Muscle of leg (tissue), 11 donors: ENCODE measurements around the gene FFAR2. TPM values are rescaled to one million over a fixed set of nuclear protein-coding genes. Genes with fewer than 3 reads are reported as not detected.
A peak's percentile ranks its signal among the peaks of the same experiment; 100 is the strongest.

Source experiments
- DNase-seq: peaks from one replicate; pipeline ENCODE4 v3.0.0; 2013
- H3K27ac ChIP-seq: one replicate; pipeline ENCODE4 v1.5.1; 2013; ENCODE audit warnings: mild to moderate bottlenecking, low read length, control low read depth
- H3K27me3 ChIP-seq: one replicate; pipeline ENCODE4 v1.6.1; 2013; ENCODE audit warnings: low read length; ENCODE audit not compliant: control insufficient read depth, insufficient read depth
- H3K36me3 ChIP-seq: one replicate; pipeline ENCODE4 v1.6.1; 2013; ENCODE audit warnings: low read length; ENCODE audit not compliant: control insufficient read depth, insufficient read depth
- H3K4me1 ChIP-seq: one replicate; pipeline ENCODE4 v1.6.1; 2013; ENCODE audit warnings: low read length; ENCODE audit not compliant: control insufficient read depth, insufficient read depth
- H3K4me3 ChIP-seq: one replicate; pipeline ENCODE4 v1.5.1; 2013; ENCODE audit warnings: low read length, control low read depth
- H3K9me3 ChIP-seq: replicated peaks from 2 replicates; pipeline ENCODE4 v1.6.1; 2013; ENCODE audit warnings: low read depth, low read length; ENCODE audit not compliant: control insufficient read depth
- WGBS: methylation state at CpG from one replicate; pipeline ENCODE4 v1.1.5; 2013; ENCODE audit warnings: missing lambda C conversion rate; ENCODE audit not compliant: insufficient coverage; 5-methylcytosine and 5-hydroxymethylcytosine counted together
- polyA plus RNA-seq, 8 donors: library from polyadenylated mRNA; unstranded; fragments of 120-200 nt; gene quantifications; one replicate each; pipeline versions ENCODE4 v1.2.1 to v1.2.3, GENCODE V29; 2013; ENCODE audit warnings: inconsistent platforms in 1 of 8, low replicate concordance in 1 of 8; ENCODE audit not compliant: insufficient read length in 8 of 8, insufficient read depth in 1 of 8
- total RNA-seq: library from RNA; stranded (reverse); fragments of 120-200 nt; gene quantifications from one replicate; pipeline ENCODE4 v1.2.4, GENCODE V29; 2013

Gene FFAR2
- total and polyA plus RNA-seq, 9 donors, result 0.10 to 0.73 (median 0.23) TPM; not detected in 1

DNA sequence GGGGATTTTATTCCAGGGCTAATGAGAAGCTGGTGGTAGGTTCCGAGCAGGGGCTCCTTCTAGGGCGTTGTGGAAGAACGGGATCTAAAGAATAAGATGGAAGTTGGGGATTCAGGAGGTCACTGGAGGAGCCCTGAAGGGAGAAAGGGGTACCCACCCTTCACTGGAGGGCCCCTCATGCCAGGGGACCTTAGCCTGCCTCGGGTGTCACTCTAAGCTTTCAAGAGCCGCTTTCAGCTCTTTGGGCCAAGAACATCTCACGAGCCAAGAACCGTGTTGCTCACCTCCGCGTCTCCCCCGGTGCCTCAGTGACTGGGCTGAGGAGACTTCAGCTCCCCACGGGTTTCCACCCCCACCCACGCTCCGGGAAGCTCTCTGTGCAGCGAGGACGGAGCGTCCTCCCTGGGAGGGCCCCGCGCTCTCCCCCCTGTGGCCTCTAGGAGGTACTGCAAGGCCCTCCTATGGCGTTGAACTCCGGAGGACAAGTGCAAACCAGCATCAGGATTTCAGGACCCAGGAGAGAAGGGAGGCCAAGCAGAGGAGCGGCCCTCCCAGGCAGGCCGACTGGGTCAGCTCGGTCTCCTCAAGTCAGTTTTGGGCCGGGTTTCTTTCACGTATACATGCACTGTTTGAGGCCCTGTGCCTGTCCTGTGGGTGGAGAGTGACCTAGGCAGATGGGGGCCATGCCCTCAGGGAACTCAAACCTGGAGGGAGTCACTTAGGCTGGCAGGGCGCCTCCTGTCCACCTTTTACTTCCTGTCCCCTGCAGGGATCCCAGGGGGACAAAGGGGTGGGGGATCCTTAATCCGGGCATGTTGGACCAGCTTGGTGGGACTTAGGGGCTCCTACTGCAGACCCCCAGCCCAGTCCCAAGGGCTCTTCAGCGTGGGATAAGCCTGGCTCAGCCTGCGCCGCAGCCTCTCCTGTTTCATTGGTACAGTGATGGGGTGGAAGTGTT lies 47.3 kb downstream of the FFAR2 start:
- WGBS, result 9% methylated on average over 21 of the region's 30 CpGs
- Histone ChIP-seq H3K4me3 (no peak overlapping the region), H3K36me3 (no peaks in the 10 kb centered on the region)

DNA sequence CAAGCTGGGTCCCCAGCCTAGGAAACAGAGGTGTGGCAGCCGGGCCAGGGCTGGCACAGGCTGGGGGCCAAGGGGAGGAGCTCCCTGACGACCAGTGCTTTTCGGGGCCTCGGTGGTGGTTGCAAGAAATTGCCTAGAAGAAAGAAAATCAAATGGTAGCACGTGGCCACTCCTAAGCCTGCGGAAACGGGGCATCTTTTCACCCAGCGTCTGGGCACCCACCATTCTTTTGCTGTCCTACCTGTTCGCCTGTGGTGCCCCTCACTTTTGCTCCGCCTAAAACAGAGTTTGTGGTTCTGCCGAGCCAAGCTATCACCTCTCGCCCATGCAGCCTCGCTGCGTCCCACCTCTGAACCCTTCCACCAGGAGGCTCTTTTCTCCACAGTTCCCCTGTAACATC lies 49.3 kb downstream of the FFAR2 start:
- H3K36me3 ChIP-seq, result no peaks in the 10 kb centered on the region
- H3K27me3 ChIP-seq, result peaks cover 4% of the 10 kb centered on the region
- no peak overlapping the region for H3K27ac ChIP-seq
- DNase-seq, result no peak
- no peaks in the 10 kb centered on the region for H3K9me3 ChIP-seq
- 79% methylated on average over 14 of the region's 14 CpGs for WGBS
- no peak overlapping the region for H3K4me3 ChIP-seq
- peaks cover 5% of the 10 kb centered on the region for H3K4me1 ChIP-seq

More for the DNA sequence above, 47.3 kb downstream of the FFAR2 start:
- peaks cover 5% of the 10 kb centered on the region for H3K4me1 ChIP-seq
- DNase-seq, result peak; percentile 66
- H3K27ac ChIP-seq, result no peak overlapping the region
- H3K27me3 ChIP-seq, result peaks cover 4% of the 10 kb centered on the region
- no peaks in the 10 kb centered on the region for H3K9me3 ChIP-seq

DNA sequence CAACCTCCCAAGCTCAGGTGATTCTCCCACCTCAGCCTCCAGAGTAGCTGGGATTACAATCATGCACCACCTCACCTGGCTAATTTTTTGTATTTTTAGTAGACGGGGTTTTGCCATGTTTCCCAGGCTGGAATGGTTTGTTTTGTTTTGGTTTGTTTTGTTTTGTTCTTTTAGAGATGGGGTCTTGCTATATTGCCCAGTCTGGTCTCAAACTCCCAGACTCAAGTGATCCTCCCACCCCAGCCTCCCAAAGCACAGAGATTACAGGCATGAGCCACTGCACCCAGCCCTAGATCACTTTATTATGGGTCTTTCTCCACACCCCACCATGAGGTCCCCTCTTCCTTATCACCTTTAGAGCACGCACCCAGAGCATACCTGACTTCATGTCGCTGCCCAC lies 50.2 kb downstream of the FFAR2 start:
- Histone ChIP-seq H3K4me1 (peaks cover 5% of the 10 kb centered on the region), H3K36me3 (no peaks in the 10 kb centered on the region), H3K27ac (no peak overlapping the region), H3K9me3 (no peaks in the 10 kb centered on the region), H3K4me3 (no peak overlapping the region), H3K27me3 (peaks cover 4% of the 10 kb centered on the region)
- no peak for DNase-seq
- WGBS, result 100% methylated on average over 1 of the region's 3 CpGs

DNA sequence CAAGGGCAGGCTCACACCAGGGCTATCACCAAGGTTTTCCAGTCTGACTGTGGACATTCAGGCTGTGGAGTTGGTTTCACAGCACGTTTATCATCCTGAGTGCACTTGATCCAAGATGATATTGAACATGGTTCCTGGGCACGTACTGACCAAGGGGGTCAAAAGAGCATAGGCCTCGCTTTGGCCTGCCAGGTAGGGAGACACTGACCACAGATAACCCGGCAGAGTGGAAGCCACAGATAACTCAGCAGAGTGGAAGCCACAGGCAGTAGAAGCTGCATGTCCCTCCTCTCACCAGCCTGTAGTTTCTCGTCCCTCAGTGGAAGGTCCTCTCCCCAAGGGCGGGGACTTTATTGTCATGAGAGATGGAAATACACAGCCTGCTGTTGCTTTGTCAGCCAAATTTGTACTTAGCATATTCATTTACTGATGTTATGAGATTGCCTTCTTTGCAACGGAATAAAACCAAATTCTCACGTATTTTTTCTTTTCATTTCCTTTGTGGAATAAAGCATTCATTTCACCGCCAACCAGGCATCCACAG lies 51.0 kb downstream of the FFAR2 start:
- Histone ChIP-seq H3K36me3 (no peaks in the 10 kb centered on the region), H3K9me3 (no peaks in the 10 kb centered on the region), H3K4me3 (no peak overlapping the region), H3K4me1 (peaks cover 5% of the 10 kb centered on the region), H3K27ac (no peak overlapping the region), H3K27me3 (peaks cover 4% of the 10 kb centered on the region)
- 83% methylated on average over 5 of the region's 9 CpGs for WGBS
- DNase-seq, result no peak

DNA sequence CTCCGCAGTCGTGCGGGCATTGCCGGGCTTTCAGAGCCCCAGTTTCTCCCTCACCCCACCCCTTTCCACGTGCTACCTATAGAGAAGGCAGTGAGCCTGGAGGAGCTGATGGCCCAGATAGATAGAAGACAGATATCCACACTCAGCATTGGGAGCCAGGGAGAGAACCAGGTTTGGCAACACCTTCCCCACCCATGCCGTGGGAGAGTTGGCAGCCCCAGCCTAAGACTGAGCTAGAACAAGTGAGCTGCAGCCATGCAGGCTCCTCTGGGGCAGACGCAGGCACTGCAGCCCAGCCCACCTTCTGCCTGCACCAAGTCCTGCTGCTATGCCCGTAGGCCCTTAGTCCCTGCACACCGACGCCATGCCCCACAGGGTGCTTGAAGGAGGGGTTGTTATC lies 52.6 kb downstream of the FFAR2 start:
- Histone ChIP-seq H3K9me3 (no peaks in the 10 kb centered on the region), H3K27ac (no peak overlapping the region), H3K27me3 (peaks cover 7% of the 10 kb centered on the region), H3K4me1 (no peaks in the 10 kb centered on the region), H3K36me3 (no peaks in the 10 kb centered on the region), H3K4me3 (no peak overlapping the region)
- 100% methylated on average over 1 of the region's 10 CpGs for WGBS
- DNase-seq, result no peak

Other genes starting within 250 kb of the FFAR2 start
- gene FAM187B, start 219.5 kb upstream of the FFAR2 start, total RNA-seq, result not detected
- gene FAM187B, start 219.5 kb upstream of the FFAR2 start, polyA plus RNA-seq, result not detected
- 2.9 TPM for gene LSR, start 199.3 kb upstream of the FFAR2 start, total RNA-seq
- 10 to 100 TPM in 1 of 8 donors, 1 to 10 TPM in 7; 3.2 to 15.2 (median 5.7) TPM for gene LSR, start 199.3 kb upstream of the FFAR2 start, polyA plus RNA-seq
- 44.9 TPM for gene USF2, start 179.3 kb upstream of the FFAR2 start, total RNA-seq
- 100 to 1,000 TPM; 102 to 132 (median 109) TPM for gene USF2, start 179.3 kb upstream of the FFAR2 start, polyA plus RNA-seq
- 0.18 TPM for gene HAMP, start 165.7 kb upstream of the FFAR2 start, total RNA-seq
- under 1 TPM in 7 of 8 donors, not detected in 1; 0.04 to 0.41 (median 0.10) TPM for gene HAMP, start 165.7 kb upstream of the FFAR2 start, polyA plus RNA-seq
- 2.6 TPM for gene MAG, start 156.1 kb upstream of the FFAR2 start, total RNA-seq
- 1 to 10 TPM in 3 of 8 donors, under 1 TPM in 5; 0.16 to 2.5 (median 0.48) TPM for gene MAG, start 156.1 kb upstream of the FFAR2 start, polyA plus RNA-seq
- gene CD22, start 119.1 kb upstream of the FFAR2 start, total RNA-seq, result 3.3 TPM
- 1 to 10 TPM in 3 of 8 donors, under 1 TPM in 5; 0.55 to 8.9 (median 0.92) TPM for gene CD22, start 119.1 kb upstream of the FFAR2 start, polyA plus RNA-seq
- gene FFAR1, start 100.4 kb upstream of the FFAR2 start, total RNA-seq, result 0.04 TPM
- under 1 TPM in 2 of 8 donors, not detected in 6; 0.07 to 0.14 TPM for gene FFAR1, start 100.4 kb upstream of the FFAR2 start, polyA plus RNA-seq
- 0.22 TPM for gene FFAR3, start 89.8 kb upstream of the FFAR2 start, total RNA-seq
- gene FFAR3, start 89.8 kb upstream of the FFAR2 start, polyA plus RNA-seq, result under 1 TPM in 5 of 8 donors, not detected in 3; 0.06 to 0.24 (median 0.16) TPM
- gene GPR42, start 77.2 kb upstream of the FFAR2 start, total RNA-seq, result not detected
- under 1 TPM in 1 of 8 donors, not detected in 7; 0.15 TPM for gene GPR42, start 77.2 kb upstream of the FFAR2 start, polyA plus RNA-seq
- 0.18 TPM for gene KRTDAP, start 42.2 kb downstream of the FFAR2 start, total RNA-seq
- gene KRTDAP, start 42.2 kb downstream of the FFAR2 start, polyA plus RNA-seq, result 10 to 100 TPM in 1 of 8 donors, 1 to 10 TPM in 1, under 1 TPM in 2, not detected in 4; 0.43 to 36.6 (median 3.6) TPM
- gene DMKN, start 65.4 kb downstream of the FFAR2 start, total RNA-seq, result 2.0 TPM
- gene DMKN, start 65.4 kb downstream of the FFAR2 start, polyA plus RNA-seq, result 10 to 100 TPM in 1 of 8 donors, 1 to 10 TPM in 7; 1.1 to 22.6 (median 2.1) TPM
- gene SBSN, start 80.1 kb downstream of the FFAR2 start, total RNA-seq, result not detected
- gene SBSN, start 80.1 kb downstream of the FFAR2 start, polyA plus RNA-seq, result 1 to 10 TPM in 1 of 8 donors, under 1 TPM in 3, not detected in 4; 0.10 to 5.1 (median 0.40) TPM
- gene GAPDHS, start 85.2 kb downstream of the FFAR2 start, total RNA-seq, result not detected
- gene GAPDHS, start 85.2 kb downstream of the FFAR2 start, polyA plus RNA-seq, result not detected
- gene TMEM147, start 97.4 kb downstream of the FFAR2 start, total RNA-seq, result 51.4 TPM
- gene TMEM147, start 97.4 kb downstream of the FFAR2 start, polyA plus RNA-seq, result 10 to 100 TPM; 41.5 to 50.1 (median 44.6) TPM
- gene ATP4A, start 115.4 kb downstream of the FFAR2 start, total RNA-seq, result not detected
- under 1 TPM in 1 of 8 donors, not detected in 7; 0.52 TPM for gene ATP4A, start 115.4 kb downstream of the FFAR2 start, polyA plus RNA-seq
- not detected for gene PMIS2, start 137.9 kb downstream of the FFAR2 start, total RNA-seq
- gene PMIS2, start 137.9 kb downstream of the FFAR2 start, polyA plus RNA-seq, result not detected
- 9.5 TPM for gene HAUS5, start 164.5 kb downstream of the FFAR2 start, total RNA-seq
- 10 to 100 TPM in 7 of 8 donors, 1 to 10 TPM in 1; 9.4 to 16.1 (median 12.6) TPM for gene HAUS5, start 164.5 kb downstream of the FFAR2 start, polyA plus RNA-seq
- gene RBM42, start 180.8 kb downstream of the FFAR2 start, total RNA-seq, result 32.8 TPM
- 10 to 100 TPM; 44.7 to 55.3 (median 51.5) TPM for gene RBM42, start 180.8 kb downstream of the FFAR2 start, polyA plus RNA-seq
- 1.6 TPM for gene ETV2, start 193.5 kb downstream of the FFAR2 start, total RNA-seq
- 1 to 10 TPM; 1.7 to 4.9 (median 3.2) TPM for gene ETV2, start 193.5 kb downstream of the FFAR2 start, polyA plus RNA-seq
- 582 TPM for gene COX6B1, start 200.1 kb downstream of the FFAR2 start, total RNA-seq
- 100 to 1,000 TPM; 263 to 328 (median 300) TPM for gene COX6B1, start 200.1 kb downstream of the FFAR2 start, polyA plus RNA-seq
- gene UPK1A, start 218.3 kb downstream of the FFAR2 start, total RNA-seq, result not detected
- gene UPK1A, start 218.3 kb downstream of the FFAR2 start, polyA plus RNA-seq, result 1 to 10 TPM in 1 of 8 donors, under 1 TPM in 2, not detected in 5; 0.17 to 7.7 (median 0.28) TPM